ENCODE results near the gene DBNDD2.

DNA sequence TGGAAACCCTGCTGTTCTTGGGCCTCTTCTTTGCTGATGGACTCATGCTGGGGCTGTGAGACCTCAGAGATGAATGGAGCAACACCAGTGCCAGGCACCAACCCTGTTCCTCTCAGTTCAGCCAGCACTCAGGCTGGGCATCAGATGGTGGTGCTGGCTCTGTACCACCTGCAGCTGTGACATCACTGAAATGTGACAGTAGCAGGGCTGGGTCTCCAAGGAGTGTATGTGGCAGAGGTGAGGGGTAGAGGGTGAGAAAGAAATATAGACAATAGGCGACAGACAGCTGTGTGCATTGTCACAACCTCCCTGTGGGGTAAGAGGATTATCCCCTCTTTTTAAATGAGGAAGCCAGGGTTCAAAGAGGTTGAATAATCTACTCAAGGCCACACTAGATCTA, 29.9 kb upstream of the DBNDD2 start, which contains the start of gene TP53TG5:
- TF ChIP-seq POLR2A (IDR thresholded peaks at IDR 0.05) (no peak), EP300 (IDR thresholded peaks at IDR 0.05) (no peak)
- TF ChIP-seq, protein P1, sequence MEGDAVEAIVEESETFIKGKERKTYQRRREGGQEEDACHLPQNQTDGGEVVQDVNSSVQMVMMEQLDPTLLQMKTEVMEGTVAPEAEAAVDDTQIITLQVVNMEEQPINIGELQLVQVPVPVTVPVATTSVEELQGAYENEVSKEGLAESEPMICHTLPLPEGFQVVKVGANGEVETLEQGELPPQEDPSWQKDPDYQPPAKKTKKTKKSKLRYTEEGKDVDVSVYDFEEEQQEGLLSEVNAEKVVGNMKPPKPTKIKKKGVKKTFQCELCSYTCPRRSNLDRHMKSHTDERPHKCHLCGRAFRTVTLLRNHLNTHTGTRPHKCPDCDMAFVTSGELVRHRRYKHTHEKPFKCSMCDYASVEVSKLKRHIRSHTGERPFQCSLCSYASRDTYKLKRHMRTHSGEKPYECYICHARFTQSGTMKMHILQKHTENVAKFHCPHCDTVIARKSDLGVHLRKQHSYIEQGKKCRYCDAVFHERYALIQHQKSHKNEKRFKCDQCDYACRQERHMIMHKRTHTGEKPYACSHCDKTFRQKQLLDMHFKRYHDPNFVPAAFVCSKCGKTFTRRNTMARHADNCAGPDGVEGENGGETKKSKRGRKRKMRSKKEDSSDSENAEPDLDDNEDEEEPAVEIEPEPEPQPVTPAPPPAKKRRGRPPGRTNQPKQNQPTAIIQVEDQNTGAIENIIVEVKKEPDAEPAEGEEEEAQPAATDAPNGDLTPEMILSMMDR (IDR thresholded peaks at IDR 0.05): no peak
